Fibroblast of lung (primary cell): ENCODE data around the gene PTDSS2.

Experiments
- EZH2 ChIP-seq: IDR thresholded peaks from 2 replicates; pipeline ENCODE4 v1.5.1; 2012; ENCODE audit warnings: low read length, control low read depth, mild to moderate bottlenecking; ENCODE audit errors: missing control alignments
- TF ChIP-seq, protein P1 (sequence below), 2 donors: IDR thresholded peaks in 1 of 2; conservative IDR thresholded peaks in 1 of 2; 1 replicate in 1 of 2; 2 replicates in 1 of 2; pipeline ENCODE4 v1.5.1; 2011 to 2012; ENCODE audit warnings: low read length in 2 of 2, control low read depth in 1 of 2, inconsistent platforms in 1 of 2, low read depth in 1 of 2, mild to moderate bottlenecking in 1 of 2

DNA sequence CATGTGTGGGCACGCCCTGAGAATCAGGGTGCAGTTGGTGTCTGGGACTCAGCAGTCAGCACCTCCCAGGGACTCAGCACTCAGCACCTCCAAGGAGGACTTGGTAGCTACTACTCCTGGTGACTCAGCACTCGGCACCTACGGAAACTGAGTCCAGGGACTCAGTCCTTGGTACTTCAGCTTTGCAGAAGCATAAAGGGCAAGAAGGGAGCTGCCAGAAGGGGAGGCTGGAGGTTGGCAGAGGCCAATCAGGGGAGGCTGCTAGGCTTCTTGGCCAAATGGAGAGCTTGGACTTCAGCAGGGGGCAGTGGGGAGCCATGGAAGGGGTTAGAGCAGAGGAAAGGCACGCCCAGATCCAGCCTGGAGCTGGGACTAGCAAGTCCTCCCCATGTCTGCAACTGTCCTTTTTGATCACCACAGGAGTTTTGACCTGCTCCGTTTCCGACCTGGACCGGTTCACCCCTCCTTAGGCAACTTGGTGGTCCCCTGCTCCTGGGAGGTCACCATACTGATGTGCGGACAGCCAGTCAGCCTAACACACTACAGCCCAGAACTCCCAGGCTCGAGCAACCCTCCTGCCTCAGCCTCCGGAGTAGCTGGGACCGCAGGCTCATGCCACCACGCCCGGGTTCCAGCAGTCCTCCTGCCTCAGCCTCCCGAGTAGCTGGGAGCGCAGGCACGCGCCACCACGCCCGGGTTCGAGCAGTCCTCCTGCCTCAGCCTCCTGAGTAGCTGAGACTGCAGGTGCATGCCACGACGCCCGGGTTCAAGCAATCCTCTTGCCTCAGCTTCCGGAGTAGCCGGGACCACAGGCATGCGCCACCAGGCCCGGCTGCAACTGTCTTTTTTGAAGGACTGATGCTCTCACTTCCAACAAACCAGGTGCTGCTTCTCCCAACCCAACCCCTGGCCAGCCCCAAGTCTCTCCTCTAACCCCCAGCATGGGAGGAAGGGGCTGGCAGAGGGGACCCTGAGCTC lies 9.7 kb upstream of the PTDSS2 start:
- TF ChIP-seq, protein P1, sequence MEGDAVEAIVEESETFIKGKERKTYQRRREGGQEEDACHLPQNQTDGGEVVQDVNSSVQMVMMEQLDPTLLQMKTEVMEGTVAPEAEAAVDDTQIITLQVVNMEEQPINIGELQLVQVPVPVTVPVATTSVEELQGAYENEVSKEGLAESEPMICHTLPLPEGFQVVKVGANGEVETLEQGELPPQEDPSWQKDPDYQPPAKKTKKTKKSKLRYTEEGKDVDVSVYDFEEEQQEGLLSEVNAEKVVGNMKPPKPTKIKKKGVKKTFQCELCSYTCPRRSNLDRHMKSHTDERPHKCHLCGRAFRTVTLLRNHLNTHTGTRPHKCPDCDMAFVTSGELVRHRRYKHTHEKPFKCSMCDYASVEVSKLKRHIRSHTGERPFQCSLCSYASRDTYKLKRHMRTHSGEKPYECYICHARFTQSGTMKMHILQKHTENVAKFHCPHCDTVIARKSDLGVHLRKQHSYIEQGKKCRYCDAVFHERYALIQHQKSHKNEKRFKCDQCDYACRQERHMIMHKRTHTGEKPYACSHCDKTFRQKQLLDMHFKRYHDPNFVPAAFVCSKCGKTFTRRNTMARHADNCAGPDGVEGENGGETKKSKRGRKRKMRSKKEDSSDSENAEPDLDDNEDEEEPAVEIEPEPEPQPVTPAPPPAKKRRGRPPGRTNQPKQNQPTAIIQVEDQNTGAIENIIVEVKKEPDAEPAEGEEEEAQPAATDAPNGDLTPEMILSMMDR (conservative IDR thresholded peaks at IDR 0.05 in 1 of 2, IDR thresholded peaks at IDR 0.05 in 1 of 2; ENCODE audit: low read depth in 1 of 2, low read length in 2 of 2) = peak in 1 of 2 donors; percentile 6
- no peak for TF ChIP-seq EZH2
